Nephron (organoid): ENCODE data around the gene TUT7.

Source experiments
- H3K27ac Mint-ChIP-seq, 3 experiments: 2 replicates each; pipeline ENCODE4 v1.8.0; 2020; ENCODE audit warnings: mixed read lengths in 3 of 3, mild to moderate bottlenecking in 2 of 3, moderate library complexity in 1 of 3
- H3K27me3 Mint-ChIP-seq: 2 replicates; pipeline ENCODE4 v1.8.0; 2021; ENCODE audit warnings: low read depth, mild to moderate bottlenecking, moderate library complexity, mixed read lengths
- H3K36me3 Mint-ChIP-seq: 2 replicates; pipeline ENCODE4 v1.8.0; 2020; ENCODE audit warnings: low read depth, mixed read lengths
- H3K4me1 Mint-ChIP-seq: 2 replicates; pipeline ENCODE4 v1.8.0; 2020; ENCODE audit warnings: mixed read lengths
- H3K4me3 Mint-ChIP-seq, 3 experiments: 2 replicates each; pipeline ENCODE4 v1.8.0; 2020; ENCODE audit warnings: mild to moderate bottlenecking in 3 of 3, mixed read lengths in 3 of 3, moderate library complexity in 2 of 3
- H3K9me3 Mint-ChIP-seq: 2 replicates; pipeline ENCODE4 v1.8.0; 2020; ENCODE audit warnings: mixed read lengths
- CTCF ChIP-seq, 3 experiments: fragments of 200-600 bp; sonication (generic); IDR thresholded peaks; one replicate each; pipeline ENCODE4 v1.5.0; 2021; ENCODE audit warnings: antibody characterized with exemption in 3 of 3; ENCODE audit not compliant: unreplicated experiment in 3 of 3

The TUT7 gene

GRCh38 chr9:86275962-86276361 lies 78.2 kb downstream of the TUT7 start:
- Mint-ChIP-seq H3K4me3 (no peak overlapping the region), H3K4me1 (peaks cover 14% of the 10 kb centered on the region), H3K36me3 (peaks cover 36% of the 10 kb centered on the region), H3K27ac (no peak overlapping the region), H3K9me3 (peaks cover 2% of the 10 kb centered on the region), H3K27me3 (no peaks in the 10 kb centered on the region)
- TF ChIP-seq CTCF (IDR thresholded peaks at IDR 0.05; ENCODE audit: unreplicated experiment in 3 of 3): peak in 2 of 3 experiments; percentile 26 to 36

- no peak overlapping the region for H3K27ac Mint-ChIP-seq
- peaks cover 9% of the 10 kb centered on the region for H3K4me1 Mint-ChIP-seq
- no peak for TF ChIP-seq CTCF (IDR thresholded peaks at IDR 0.05; ENCODE audit: unreplicated experiment in 3 of 3)
- H3K4me3 Mint-ChIP-seq: no peak overlapping the region
- peaks cover 37% of the 10 kb centered on the region for H3K36me3 Mint-ChIP-seq
- H3K9me3 Mint-ChIP-seq: peaks cover 2% of the 10 kb centered on the region
- no peaks in the 10 kb centered on the region for H3K27me3 Mint-ChIP-seq
Measured at GRCh38 chr9:86274821-86275643, 79.2 kb downstream of the TUT7 start.

GRCh38 chr9:86272221-86272620 lies 82.0 kb downstream of the TUT7 start:
- no peak overlapping the region for H3K27ac Mint-ChIP-seq
- H3K4me1 Mint-ChIP-seq: no peaks in the 10 kb centered on the region
- H3K27me3 Mint-ChIP-seq: no peaks in the 10 kb centered on the region
- peaks cover 2% of the 10 kb centered on the region for H3K9me3 Mint-ChIP-seq
- no peak for TF ChIP-seq CTCF (IDR thresholded peaks at IDR 0.05; ENCODE audit: unreplicated experiment in 3 of 3)
- H3K36me3 Mint-ChIP-seq: peaks cover 56% of the 10 kb centered on the region
- H3K4me3 Mint-ChIP-seq: no peak overlapping the region

- H3K4me3 Mint-ChIP-seq: no peak overlapping the region
- peaks cover 59% of the 10 kb centered on the region for H3K36me3 Mint-ChIP-seq
- H3K4me1 Mint-ChIP-seq: no peaks in the 10 kb centered on the region
- H3K27ac Mint-ChIP-seq: no peak overlapping the region
- no peaks in the 10 kb centered on the region for H3K27me3 Mint-ChIP-seq
- no peaks in the 10 kb centered on the region for H3K9me3 Mint-ChIP-seq
- no peak for TF ChIP-seq CTCF (IDR thresholded peaks at IDR 0.05; ENCODE audit: unreplicated experiment in 3 of 3)
Measured at GRCh38 chr9:86263876-86264275, 90.3 kb downstream of the TUT7 start.

- Mint-ChIP-seq H3K4me1 (peaks cover 3% of the 10 kb centered on the region), H3K27me3 (no peaks in the 10 kb centered on the region), H3K36me3 (peaks cover 50% of the 10 kb centered on the region), H3K27ac (no peak overlapping the region), H3K4me3 (no peak overlapping the region), H3K9me3 (no peaks in the 10 kb centered on the region)
- TF ChIP-seq CTCF (IDR thresholded peaks at IDR 0.05; ENCODE audit: unreplicated experiment in 3 of 3): no peak
Measured at GRCh38 chr9:86262492-86262891, 91.7 kb downstream of the TUT7 start.

GRCh38 chr9:86259557-86259956 lies 94.7 kb downstream of the TUT7 start, which contains the start of gene C9orf153:
Gene C9orf153 (minus strand): TSS chr9:86259657. CDS start chr9:86229603, 30,054 bp downstream.
- H3K27me3 Mint-ChIP-seq: no peaks in the 10 kb centered on the region
- H3K4me1 Mint-ChIP-seq: peaks cover 5% of the 10 kb centered on the region
- no peak for TF ChIP-seq CTCF (IDR thresholded peaks at IDR 0.05; ENCODE audit: unreplicated experiment in 3 of 3)
- H3K27ac Mint-ChIP-seq: no peak within 1 kb of the TSS
- H3K36me3 Mint-ChIP-seq: peaks cover 36% of the 10 kb centered on the region
- no peak within 1 kb of the TSS for H3K4me3 Mint-ChIP-seq
- no peaks in the 10 kb centered on the region for H3K9me3 Mint-ChIP-seq
